Measurements from ENCODE around the gene NAALADL2.
"Not testable (repeated sequence)": the region's sequence is repeated elsewhere in the genome, so short reads cannot be mapped to it uniquely, and the experiment has no call there.

NAALADL2 gene

DNA sequence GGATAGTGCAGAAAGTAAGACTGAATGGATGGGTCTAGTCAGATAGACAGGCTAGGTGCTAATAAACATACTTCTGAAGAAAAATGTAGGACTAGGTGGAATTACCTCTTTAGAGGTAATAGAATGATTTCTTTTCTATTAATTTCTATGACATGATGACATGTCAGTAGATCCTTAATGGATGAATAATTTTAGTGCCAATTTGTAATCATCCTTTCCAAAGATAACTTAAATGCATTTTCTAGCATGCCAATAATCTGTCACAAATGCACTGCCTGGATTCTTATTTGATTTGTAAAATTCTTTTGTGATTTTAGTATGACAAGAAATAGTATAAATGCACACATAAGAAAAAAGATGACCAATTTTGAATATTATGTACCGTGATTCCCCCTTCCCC lies 356.7 kb downstream of the NAALADL2 start:
- DNase-seq: no peak

DNA sequence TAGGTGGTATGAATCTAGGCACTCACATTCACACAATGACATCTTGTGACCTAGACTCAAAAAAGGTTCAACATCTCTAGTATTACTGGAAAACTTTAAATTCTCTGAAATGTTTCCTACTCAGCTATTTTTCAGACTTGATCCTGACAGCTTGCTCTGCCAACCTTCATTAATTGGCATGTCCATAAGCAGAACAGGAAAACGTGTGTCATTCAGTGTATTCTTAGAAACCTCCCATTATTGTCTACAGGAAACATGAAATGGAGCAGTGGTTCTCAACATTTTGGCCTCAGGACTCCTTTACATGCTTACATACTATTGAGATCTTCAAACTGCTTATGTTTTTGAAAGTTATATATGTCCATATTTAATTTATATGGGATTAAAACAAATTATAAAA lies 363.2 kb downstream of the NAALADL2 start:
- DNase-seq: no peak

DNA sequence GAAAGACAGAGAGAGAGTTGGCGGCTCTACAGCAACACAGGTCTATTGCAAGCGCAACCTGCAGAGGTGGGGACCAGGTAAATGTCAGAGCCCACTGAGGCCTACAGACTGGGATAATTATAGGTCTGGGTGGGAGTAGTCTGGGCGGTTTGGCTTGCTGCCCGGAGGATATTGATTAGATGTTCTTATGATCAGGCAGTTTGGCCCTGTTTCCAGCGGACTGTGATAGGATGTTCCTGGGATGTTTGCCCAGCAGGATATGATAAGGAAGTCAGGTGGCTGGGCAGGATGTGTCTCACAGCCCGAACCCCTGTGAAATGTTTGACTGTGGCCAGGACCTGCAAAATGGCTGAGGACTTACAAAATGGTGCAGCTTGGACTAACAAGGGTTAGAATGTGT lies 364.9 kb downstream of the NAALADL2 start:
- DNase-seq: no peak

DNA sequence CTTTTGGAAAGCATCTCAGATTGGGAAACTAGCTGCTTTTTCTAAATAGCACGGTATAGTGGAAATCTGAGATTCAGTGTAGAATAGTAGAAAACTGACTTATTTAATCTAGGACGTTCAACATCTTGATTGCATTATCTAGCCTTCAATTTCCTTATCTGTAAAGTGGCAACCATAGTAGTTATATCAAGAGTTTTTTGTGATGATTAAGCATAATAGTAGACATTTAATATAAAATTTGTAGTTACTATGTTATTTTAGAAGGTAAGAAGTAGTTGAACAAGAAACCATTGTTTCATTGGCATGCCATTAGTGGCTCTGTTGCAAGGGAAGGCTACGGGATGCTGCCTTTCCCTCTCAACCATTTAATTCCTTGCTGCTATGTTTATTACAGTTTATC lies 367.3 kb downstream of the NAALADL2 start:
- no peak for DNase-seq

DNA sequence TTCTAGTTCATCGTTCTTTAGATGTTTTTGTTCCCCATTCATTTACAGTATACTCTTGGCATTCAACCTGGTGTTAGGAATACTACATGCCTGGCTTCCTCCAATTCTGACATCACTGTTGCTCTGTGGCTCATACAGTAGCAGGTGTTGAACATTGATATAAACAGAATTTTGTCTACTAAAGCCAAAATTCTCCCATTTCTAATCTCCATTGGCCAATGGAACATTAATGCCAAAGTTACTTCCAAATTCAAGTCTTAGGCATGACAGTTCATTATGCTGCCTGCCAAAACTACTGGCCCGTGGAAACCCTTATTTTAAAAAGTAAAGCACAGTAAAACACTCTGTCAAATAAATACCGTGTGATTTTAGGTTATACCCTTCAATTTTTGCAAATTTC lies 368.0 kb downstream of the NAALADL2 start:
- no peak for DNase-seq

DNA sequence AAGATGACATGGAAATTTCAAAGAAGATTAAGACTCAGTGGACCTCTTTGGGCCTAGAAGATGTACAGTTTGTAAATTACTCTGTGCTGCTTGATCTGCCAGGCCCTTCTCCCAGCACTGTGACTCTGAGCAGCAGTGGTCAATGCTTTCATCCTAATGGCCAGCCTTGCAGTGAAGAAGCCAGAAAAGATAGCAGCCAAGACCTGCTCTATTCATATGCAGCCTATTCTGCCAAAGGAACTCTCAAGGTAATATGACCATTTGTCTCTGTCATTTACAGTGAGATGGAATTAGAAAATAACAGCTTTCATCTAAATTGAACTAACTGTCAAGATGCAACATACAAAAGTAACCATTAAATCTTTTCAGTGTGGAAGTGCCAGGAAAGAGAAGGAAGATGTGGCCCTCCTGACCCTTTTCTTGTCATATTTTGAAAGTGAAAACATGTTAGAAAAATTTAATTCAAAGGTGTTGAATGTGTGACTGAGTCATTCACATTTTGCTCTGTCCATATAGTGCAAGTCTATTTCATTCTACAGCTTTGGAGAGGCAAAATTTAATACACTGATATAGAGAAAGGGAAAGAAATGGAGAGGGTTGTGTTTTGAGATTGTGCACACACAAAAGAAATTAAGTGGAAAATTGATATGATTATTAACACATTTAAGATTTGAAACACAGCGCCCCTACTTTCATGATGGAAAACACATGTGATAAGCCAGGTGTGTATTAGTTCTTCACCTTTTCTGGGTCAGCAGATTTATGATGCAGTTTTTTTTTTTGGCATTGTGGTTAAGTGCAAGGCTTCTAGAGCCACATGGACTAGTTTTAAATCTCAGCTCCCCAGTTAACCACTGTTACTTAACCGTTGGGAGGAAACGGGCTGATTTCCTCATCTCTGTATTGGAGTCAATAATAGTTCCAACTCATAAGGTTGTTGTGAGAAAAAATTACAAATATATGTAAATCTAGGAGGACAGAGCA lies 375.1 kb downstream of the NAALADL2 start:
- no peak for DNase-seq

DNA sequence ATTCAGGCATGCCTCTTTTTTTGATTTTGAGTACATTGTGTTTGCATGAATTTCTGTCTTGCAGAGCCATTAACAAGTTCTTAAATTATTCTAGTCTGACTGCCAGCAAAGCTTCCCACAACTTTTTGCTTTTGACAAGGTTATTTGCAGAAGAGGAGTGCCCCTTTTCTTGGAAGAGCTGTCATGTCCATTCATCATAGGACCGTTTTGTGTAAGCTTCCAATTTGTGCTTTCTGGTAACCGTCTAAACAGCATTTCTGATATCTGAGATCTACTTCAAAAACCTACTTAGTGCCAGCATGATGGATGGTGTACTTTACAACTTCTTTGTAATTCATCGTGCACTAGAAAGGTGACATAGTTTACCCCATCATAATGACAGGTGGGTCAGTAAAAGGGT lies 379.7 kb downstream of the NAALADL2 start:
- DNase-seq: no peak

DNA sequence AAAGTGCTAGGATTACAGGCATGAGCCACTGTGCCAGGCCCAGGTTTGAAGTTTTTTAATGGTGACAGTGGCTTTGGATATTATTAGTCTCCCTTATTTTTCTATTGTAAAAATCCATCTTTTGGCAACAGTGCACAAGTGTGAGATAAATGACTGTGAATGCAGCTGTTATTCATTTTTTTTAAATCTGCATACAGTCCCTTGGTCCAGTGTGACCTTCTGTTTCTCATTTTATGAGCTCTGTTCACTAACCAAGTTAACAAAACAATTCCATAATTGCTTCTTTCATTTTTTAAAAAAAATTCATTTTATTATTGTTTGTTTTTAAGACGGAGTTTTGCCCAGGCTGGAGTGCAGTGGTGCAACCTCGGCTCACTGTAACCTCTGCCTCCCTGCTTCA lies 381.8 kb downstream of the NAALADL2 start:
- no peak for DNase-seq

DNA sequence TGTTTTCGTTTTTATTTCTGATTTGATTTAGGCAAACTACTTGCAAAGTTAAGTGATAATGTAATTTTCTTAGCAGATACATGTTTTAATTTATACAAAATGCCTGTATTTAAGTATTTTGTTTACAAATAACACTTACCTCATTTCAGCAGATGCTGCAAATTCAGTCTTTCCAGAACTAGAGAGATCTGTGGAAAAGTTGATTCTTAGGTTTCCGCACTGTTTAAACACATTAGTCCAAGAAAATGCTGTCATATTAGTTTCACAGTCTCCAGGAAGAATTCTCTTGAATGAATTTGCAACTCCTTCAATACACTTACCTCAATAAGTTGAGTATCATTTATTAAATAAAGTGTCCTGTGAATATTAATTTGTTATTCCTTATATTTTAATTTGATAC lies 383.1 kb downstream of the NAALADL2 start:
- no peak for DNase-seq

DNA sequence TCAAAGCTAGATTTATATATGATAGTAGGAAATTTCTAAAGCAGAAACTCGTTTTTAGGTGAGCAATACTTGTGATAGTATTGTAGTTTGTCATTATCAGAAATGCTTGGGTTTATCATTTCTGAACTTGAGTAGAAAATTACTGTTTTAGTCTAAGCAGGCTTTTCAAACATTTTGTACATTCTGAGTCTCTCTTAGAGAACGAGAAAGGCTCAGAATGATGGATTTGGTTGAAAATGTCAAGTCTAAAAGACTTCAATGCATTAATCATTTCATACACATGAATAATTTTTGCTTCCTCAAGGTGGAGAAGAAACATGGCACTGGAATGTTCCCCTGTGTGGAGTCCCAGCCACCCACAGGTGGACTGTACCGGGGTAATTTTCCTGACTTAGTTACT lies 387.1 kb downstream of the NAALADL2 start:
- no peak for DNase-seq

DNA sequence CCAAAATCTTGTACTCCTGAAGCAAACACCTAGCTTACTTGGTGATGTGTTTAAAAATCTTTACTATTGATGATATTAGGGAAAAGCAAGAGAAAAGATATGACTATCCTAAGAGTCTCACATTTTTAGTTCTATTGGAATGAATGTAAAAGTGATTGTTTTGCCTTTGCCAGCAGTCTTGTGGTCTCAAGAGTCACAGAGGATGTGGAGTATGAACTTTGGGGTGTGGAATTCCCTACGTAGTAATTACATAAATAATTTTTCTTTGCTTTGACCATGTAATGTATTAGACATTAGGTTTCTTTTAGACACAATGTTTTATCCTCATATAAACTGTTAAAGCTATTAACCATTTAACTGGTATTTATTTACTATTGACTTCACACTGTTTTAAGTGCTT lies 387.6 kb downstream of the NAALADL2 start:
- no peak for DNase-seq

DNA sequence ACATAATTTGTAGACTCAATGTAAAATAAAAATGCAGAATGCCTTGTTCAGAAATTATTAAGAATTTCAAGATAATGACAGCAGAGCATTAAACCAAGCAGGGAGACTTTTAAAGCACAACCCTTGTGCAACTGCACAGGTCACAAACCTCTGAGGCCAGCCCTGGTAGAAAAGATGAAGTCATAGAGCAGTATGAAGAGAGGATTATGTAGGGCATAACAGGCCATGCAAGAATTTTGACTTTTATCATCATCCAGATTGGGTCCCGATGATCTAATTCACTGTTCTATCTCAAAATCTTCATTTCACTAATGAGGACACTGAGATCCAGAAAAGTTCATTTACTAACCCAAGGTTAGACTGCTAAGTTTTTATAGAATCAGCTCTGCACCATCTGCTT lies 388.5 kb downstream of the NAALADL2 start:
- DNase-seq: no peak

DNA sequence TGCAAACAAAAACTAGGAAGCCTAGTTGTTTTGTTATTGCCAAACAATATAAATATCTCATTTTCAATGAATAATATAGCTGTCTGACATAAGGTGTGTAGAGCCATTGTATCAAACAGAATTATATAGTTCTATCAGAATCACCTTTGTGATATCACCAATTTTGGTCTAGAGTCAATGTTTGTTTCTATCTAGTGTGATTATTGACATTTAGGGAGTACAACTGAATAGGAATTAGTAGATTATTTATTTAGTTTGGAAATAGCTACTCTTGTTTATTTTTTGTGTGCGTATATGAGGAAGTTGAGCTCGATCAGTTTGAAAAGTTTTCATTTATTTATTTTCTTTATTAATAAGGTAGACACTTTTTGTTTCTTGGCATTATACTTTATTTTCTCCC lies 389.7 kb downstream of the NAALADL2 start:
- no peak for DNase-seq

DNA sequence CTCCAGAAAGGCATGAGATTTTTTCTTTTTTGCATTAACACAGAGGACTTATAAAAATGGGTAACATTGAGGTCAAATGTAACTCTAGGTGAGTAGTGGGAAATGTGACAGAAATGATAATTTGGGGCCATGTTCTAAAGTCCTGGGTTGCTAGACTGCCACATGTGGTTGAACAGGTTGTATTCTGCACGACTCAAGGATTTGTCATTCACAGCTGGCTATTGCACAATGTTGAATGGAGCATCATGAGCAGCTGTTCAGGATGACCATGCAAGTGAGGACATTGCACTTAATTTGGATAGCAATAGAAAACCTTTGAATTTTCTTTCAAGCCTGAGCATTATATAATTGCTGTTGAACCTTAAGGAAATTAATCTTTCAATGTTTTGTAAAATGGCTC lies 396.6 kb downstream of the NAALADL2 start:
- DNase-seq: no peak

DNA sequence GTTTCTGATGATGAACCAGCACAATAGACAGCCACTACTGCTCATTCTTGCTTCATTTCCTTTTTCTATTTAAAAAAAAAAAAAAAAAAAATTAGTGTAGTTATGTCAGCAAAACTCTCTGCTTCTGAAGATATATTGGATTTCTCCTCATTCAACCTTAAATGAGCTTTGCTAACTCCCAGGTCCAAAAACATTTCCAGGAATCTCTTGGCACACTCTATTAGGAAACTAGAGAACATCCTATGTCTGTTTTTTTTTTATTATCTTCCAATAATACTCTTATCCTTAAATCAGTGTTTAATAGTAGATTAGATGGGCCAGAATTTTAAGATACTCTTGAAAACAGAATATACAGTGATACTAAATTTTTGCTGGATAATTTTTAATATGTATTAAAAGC lies 398.0 kb downstream of the NAALADL2 start:
- no peak for DNase-seq

DNA sequence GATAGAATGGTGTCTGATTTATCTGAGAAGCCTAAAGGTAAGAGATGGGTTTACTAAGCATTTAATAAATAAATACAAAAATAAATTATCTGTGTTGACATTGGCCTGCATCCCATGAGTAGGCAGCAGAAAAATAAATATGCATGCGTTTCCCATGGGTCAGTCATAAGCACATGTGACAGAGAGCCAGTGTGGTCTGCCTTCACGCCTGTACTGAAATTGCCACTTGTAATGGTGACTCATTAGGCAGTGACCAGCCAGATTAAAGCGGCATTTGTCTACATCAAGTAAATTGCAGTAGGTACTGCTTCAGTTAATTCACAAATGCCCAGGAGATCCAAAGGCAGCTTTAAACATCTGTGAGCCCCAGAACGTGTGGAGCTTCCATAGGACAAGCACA lies 399.6 kb downstream of the NAALADL2 start:
- no peak for DNase-seq

DNA sequence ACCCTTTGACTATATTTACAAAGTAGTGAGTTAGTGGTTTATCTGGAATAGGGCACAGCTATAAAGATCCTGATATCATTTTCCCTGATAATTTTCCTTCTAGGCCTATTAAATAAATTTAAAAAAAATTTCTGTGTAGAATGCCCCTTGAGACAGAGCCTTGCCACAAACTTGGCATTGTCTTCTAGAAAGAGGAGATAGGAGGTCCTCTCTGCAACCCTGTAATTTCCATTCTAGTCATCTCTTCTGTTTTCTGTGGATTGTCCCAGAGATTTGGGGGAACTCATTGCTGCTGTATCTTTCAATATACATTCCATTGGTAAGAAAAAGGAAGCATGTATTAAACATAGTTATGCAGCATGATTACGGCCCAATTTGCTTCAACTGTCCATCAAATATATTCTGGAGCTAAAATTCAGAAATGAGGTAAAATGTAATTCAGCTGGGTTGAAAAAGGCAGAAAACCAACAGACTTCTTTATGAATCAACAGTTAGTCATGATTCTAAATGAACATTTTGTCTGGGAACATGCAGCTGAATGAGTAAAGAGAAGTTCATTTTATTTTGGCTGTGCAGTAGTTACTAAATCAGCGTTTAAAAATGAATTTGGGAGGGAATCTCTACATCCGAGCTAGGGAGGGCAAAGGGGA lies 401.1 kb downstream of the NAALADL2 start:
- no peak for DNase-seq

DNA sequence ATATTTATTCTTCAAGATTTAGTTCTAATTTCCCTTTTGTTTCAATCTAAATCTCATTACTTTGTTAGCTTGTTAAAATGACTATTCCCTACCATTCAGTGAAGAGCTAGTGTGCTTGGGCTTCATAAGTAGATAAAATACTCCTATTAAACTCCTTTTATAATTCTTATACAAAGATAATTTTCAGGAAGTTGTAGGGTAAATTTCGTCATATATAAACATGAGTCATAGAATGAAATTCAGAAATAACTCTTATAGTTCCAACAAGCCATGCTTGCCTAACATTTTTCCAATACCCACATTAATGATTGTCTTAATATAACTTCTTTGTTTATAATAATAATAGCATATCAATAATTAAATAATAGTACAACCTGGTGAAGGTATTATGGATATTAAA lies 407.3 kb downstream of the NAALADL2 start:
- peak; percentile 9 for DNase-seq

DNA sequence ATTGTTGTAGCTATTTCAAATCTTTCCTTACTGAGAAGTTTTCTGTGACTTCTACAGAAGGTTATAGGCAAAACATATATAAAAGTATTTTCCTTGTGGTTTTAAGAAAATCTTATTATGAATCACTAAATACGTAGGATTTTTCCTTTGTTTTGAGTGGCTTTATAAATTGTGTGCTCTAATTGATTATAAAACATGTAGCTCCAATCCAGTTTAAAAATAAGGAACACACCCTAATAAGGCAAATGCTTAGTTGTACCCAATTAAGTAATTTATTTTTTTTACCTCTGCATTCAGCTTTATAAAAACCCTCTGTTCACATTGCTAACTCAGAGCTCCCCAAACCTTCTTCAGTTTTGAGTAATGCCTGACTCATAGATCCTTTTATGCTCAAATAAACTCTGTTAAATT lies 408.0 kb downstream of the NAALADL2 start:
- DNase-seq: no peak

DNA sequence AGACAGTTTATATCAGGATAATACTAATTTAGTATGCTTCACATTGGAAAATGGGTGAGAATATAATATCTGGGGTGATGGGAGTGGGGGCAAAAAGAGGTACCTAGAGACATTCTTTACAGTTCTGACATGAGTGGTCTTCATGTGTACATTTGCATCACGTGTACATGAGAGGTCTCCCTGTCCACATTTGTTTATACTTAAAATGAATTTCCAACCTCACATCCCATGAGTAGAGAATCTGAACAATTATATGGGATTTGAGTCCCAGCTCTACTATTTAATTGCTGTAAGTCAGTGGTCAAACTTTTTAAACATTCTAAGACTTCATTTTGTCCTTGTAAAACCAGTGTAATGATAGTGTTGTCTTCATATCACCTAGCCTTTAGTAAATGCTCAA lies 408.4 kb downstream of the NAALADL2 start:
- DNase-seq: no peak

DNA sequence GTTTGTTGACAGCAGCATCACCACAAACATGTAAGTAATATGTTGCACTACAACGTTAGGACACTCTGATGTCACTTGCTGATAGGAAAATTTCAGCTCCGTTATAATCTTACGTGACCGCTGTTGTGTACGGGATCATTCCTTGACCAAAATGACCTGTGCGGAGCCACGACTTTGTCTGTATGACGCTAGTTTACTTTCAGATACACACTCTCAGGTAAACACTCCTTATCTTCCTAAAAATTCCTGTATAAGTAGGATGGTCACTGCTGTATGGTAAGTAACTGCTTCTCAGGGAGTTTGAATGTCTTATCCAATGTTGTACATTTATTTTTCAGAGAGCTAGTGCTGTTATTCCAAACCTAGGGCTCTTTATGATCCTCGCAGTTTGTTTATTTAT lies 410.3 kb downstream of the NAALADL2 start:
- no peak for DNase-seq

DNA sequence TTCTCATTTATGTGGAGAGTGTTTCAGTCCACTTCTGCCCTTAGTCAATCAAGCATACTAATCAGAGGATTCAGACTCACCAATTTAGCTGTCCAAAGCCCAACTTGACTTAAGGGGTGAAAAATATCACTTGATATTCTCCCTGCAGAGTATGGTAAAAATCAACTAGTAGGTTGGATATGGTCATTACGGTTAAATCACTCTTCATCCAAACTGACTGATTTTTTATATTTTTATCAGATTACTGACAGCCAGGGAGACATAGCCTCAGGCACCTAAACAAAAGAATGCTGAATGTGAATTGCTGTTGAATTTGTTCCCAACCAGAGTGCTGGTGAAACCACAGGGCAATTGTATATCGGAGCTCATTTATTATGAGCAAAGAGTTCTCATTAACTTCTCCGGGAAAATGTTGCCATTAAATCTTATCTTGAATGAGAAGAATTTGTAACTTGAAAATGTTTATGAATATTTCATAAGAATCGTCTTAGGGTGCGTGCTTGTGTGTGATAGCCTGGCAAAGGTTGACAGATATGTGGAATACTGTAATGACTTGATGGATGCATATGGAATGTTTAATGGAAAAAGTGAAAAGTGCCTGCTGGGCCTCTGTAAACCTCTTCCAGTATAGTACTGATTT lies 411.2 kb downstream of the NAALADL2 start:
- DNase-seq: no peak

DNA sequence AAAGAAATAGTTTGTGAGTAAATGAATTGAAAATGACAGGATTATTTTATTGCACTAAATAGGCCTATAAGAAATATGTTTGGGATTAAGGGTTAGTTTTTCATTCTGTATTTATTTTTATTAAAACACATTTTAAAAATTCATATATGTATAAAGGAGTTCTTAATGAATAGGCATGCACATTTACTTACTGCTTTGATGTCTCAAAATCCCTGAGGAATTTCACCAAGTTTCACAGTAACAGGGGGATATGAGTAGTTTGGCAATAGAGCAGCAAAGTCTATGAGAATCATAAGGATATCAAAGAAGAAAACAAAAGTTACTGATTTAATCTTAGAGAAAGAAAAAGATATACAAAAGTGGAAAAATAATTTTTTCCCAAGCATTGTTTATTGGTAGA lies 411.7 kb downstream of the NAALADL2 start:
- DNase-seq: no peak

DNA sequence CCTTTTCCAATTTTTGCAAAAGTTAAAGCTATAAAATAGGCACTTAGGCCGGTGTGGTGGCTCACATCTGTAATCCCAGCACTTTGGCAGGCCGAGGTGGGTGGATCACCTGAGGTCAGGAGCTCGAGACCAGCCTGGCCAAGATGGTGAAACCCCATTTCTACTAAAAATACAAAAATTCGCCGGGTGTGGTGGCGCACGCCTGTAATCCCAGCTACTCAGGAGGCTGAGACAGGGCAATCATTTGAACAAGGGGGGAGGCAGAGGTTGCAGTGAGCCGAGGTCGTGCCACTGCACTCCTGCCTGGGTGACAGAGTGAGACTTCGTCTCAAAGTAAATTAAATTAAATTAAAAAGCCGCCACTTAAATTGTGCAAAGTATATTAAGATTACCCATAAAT lies 412.3 kb downstream of the NAALADL2 start:
- not testable (repeated sequence) for DNase-seq
